HepG2 (cell line): ENCODE data around the gene NSMCE1. TPM values are rescaled to one million over a fixed set of nuclear protein-coding genes. Genes with fewer than 3 reads are reported as not detected.
A peak's percentile ranks its signal among the peaks of the same experiment; 100 is the strongest.

ENCODE experiments used
- ADNP ChIP-seq: sonication (generic); formaldehyde crosslinking; IDR thresholded peaks from 2 replicates; pipeline ENCODE4 v1.4.0; 2020; ENCODE audit warnings: missing genetic modification reagents
- CSRNP2 ChIP-seq: sonication (generic); formaldehyde crosslinking; conservative IDR thresholded peaks from 2 replicates; pipeline ENCODE4 v1.8.0; 2022; ENCODE audit warnings: low read depth, missing genetic modification reagents
- HIC2 ChIP-seq: sonication (generic); formaldehyde crosslinking; IDR thresholded peaks from 2 replicates; pipeline ENCODE4 v1.9.0; 2022; ENCODE audit warnings: low read depth, missing genetic modification reagents
- HOXD1 ChIP-seq: sonication (generic); formaldehyde crosslinking; IDR thresholded peaks from 2 replicates; pipeline ENCODE4 v1.5.0; 2020; ENCODE audit warnings: missing genetic modification reagents
- NFE2L2 ChIP-seq: fragments of 150-350 bp; IDR thresholded peaks from 2 replicates; pipeline ENCODE4 v1.6.1; 2014; ENCODE audit warnings: low read length
- RAD21 ChIP-seq: fragments of 450-650 bp; formaldehyde crosslinking; IDR thresholded peaks from 2 replicates; pipeline ENCODE4 v1.5.0; 2020; ENCODE audit warnings: mild to moderate bottlenecking
- REL ChIP-seq: sonication (generic); formaldehyde crosslinking; conservative IDR thresholded peaks from 2 replicates; pipeline ENCODE4 v1.8.0; 2022; ENCODE audit warnings: mild to moderate bottlenecking, missing genetic modification reagents, moderate library complexity
- RFX3 ChIP-seq: IDR thresholded peaks from 2 replicates; pipeline ENCODE4 v1.6.1; 2016; ENCODE audit warnings: missing biosample characterization, missing genetic modification reagents
- RXRB ChIP-seq: IDR thresholded peaks from 2 replicates; pipeline ENCODE4 v1.6.1; 2016; ENCODE audit warnings: borderline replicate concordance, missing genetic modification reagents, missing compliant biosample characterization
- SAFB2 ChIP-seq: sonication (generic); formaldehyde crosslinking; IDR thresholded peaks from 2 replicates; pipeline ENCODE4 v1.5.1; 2020; ENCODE audit warnings: missing genetic modification reagents, low read depth, mild to moderate bottlenecking, borderline replicate concordance
- SKI ChIP-seq: fragments of 450-650 bp; IDR thresholded peaks from one replicate; pipeline ENCODE4 v1.6.1; 2018; ENCODE audit warnings: mild to moderate bottlenecking; ENCODE audit not compliant: partially characterized antibody
- TGIF2 ChIP-seq: IDR thresholded peaks from 2 replicates; pipeline ENCODE4 v1.6.1; 2016; ENCODE audit warnings: control low read depth, missing compliant biosample characterization
- ZBTB7B ChIP-seq: sonication (generic); formaldehyde crosslinking; IDR thresholded peaks from 2 replicates; pipeline ENCODE4 v1.4.0; 2020; ENCODE audit warnings: missing genetic modification reagents
- ZFP36 ChIP-seq: fragments of 150-350 bp; IDR thresholded peaks from 2 replicates; pipeline ENCODE4 v1.6.1; 2018; ENCODE audit warnings: borderline replicate concordance, low read length, low read depth; ENCODE audit not compliant: partially characterized antibody
- ZKSCAN1 ChIP-seq: fragments of 150-350 bp; IDR thresholded peaks from 2 replicates; pipeline ENCODE4 v1.6.1; 2014; ENCODE audit warnings: low read length
- ZMYM4 ChIP-seq: sonication (generic); formaldehyde crosslinking; IDR thresholded peaks from 2 replicates; pipeline ENCODE4 v1.8.1; 2023; ENCODE audit warnings: mild to moderate bottlenecking, missing genetic modification reagents
- ZNF124 ChIP-seq: sonication (generic); formaldehyde crosslinking; IDR thresholded peaks from 2 replicates; pipeline ENCODE4 v1.4.0; 2020; ENCODE audit warnings: missing genetic modification reagents
- ZNF710 ChIP-seq: sonication (generic); formaldehyde crosslinking; IDR thresholded peaks from 2 replicates; pipeline ENCODE4 v1.5.0; 2020; ENCODE audit warnings: mild to moderate bottlenecking, missing genetic modification reagents, borderline replicate concordance
- polyA plus RNA-seq, 8 experiments: library from polyadenylated mRNA; depleted of rRNA in 3 of 8; stranded (reverse) in 7 of 8; unstranded in 1 of 8; fragments of >200 nt; fragmentation: Illumina TruSeq in 4 of 8; extraction: Trizol in 4 of 8; gene quantifications; 2 replicates each; pipeline versions ENCODE4 v1.2.1 to v1.2.3, GENCODE V29; 2011 to 2016; ENCODE audit warnings: low read depth in 4 of 8, missing spikeins in 1 of 8, mixed read lengths in 1 of 8; ENCODE audit not compliant: insufficient read depth in 1 of 8
- total RNA-seq, 5 experiments: library from RNA; depleted of rRNA; stranded (reverse); fragments of >200 nt; fragmentation: Illumina TruSeq; extraction: Trizol; gene quantifications; 2 replicates each; pipeline ENCODE4 v1.2.3, GENCODE V29; 2016; ENCODE audit warnings: low read depth in 1 of 5
- TF ChIP-seq, protein P1 (sequence below): sonication (generic); formaldehyde crosslinking; IDR thresholded peaks from 2 replicates; pipeline ENCODE4 v1.5.1; 2020; ENCODE audit warnings: missing genetic modification reagents, mild to moderate bottlenecking, borderline replicate concordance
- TF ChIP-seq, protein P2 (sequence below): IDR thresholded peaks from 2 replicates; pipeline ENCODE4 v1.6.1; 2012; ENCODE audit warnings: low read depth, low read length, improper control_type of control experiment
- TF ChIP-seq, protein P3 (sequence below): sonication (generic); formaldehyde crosslinking; IDR thresholded peaks from 2 replicates; pipeline ENCODE4 v1.5.0; 2020; ENCODE audit warnings: mild to moderate bottlenecking, low read depth, missing genetic modification reagents, borderline replicate concordance

Gene NSMCE1
- total and polyA plus RNA-seq, 2 of the 13 experiments (the other 11 are each of a cell fraction or from before 2014, with no cell fraction given): 42.7 to 52.9 TPM

GRCh38 chr16:27202923-27203506, 65.6 kb downstream of the NSMCE1 start (continued):
- TF ChIP-seq, protein P1, sequence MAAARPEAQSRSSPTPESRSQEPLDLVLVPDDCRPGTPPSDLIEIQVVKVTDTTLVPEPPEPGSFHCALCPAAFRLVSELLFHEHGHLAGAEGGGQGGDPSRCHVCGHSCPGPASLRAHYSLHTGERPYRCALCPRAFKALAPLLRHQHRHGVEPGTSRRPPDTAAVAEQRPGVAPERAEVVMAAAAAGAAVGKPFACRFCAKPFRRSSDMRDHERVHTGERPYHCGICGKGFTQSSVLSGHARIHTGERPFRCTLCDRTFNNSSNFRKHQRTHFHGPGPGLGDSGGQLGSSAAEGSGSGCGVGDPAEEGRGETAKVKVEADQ (CRISPR knock-in tag): peak; percentile 7; the same call in 1 of the 2 replicates
- no peak; the same call in 1 of the 2 replicates for TF ChIP-seq RXRB (CRISPR knock-in tag)
- no peak for TF ChIP-seq ADNP
- TF ChIP-seq ZNF124 (CRISPR knock-in tag): no peak
- no peak for TF ChIP-seq RAD21 (CRISPR knock-in tag)
- no peak for TF ChIP-seq CSRNP2 (CRISPR knock-in tag)
- no peak for TF ChIP-seq SKI
- peak; percentile 57; the same call in 1 of the 2 replicates for TF ChIP-seq ZNF710 (CRISPR knock-in tag)
- no peak; the same call in none of the 2 replicates for TF ChIP-seq HOXD1 (CRISPR knock-in tag)
- TF ChIP-seq, protein P2, sequence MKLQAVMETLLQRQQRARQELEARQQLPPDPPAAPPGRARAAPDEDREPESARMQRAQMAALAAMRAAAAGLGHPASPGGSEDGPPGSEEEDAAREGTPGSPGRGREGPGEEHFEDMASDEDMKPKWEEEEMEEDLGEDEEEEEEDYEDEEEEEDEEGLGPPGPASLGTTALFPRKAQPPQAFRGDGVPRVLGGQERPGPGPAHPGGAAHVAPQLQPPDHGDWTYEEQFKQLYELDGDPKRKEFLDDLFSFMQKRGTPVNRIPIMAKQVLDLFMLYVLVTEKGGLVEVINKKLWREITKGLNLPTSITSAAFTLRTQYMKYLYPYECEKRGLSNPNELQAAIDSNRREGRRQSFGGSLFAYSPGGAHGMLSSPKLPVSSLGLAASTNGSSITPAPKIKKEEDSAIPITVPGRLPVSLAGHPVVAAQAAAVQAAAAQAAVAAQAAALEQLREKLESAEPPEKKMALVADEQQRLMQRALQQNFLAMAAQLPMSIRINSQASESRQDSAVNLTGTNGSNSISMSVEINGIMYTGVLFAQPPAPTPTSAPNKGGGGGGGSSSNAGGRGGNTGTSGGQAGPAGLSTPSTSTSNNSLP: no peak
- no peak for TF ChIP-seq RFX3
- TF ChIP-seq, protein P3, sequence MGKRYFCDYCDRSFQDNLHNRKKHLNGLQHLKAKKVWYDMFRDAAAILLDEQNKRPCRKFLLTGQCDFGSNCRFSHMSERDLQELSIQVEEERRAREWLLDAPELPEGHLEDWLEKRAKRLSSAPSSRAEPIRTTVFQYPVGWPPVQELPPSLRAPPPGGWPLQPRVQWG (CRISPR knock-in tag): no peak
- TF ChIP-seq ZFP36: no peak
- no peak; the same call in 1 of the 2 replicates for TF ChIP-seq ZMYM4
- TF ChIP-seq HIC2 (CRISPR knock-in tag): no peak
- TF ChIP-seq ZBTB7B (CRISPR knock-in tag): no peak
- no peak for TF ChIP-seq TGIF2
- TF ChIP-seq ZKSCAN1: no peak; the same call in 1 of the 2 replicates
- no peak; the same call in 1 of the 2 replicates for TF ChIP-seq REL (CRISPR knock-in tag)
- TF ChIP-seq NFE2L2: no peak
- no peak for TF ChIP-seq SAFB2 (CRISPR knock-in tag)
